Neural progenitor cell (in vitro differentiated cells): ENCODE measurements around the gene RIC1. TPM values are rescaled to one million over a fixed set of nuclear protein-coding genes. Genes with fewer than 3 reads are reported as not detected.
"Not testable (repeated sequence)": the region's sequence is repeated elsewhere in the genome, so short reads cannot be mapped to it uniquely, and the experiment has no call there.

Experiments
- DNase-seq: peaks from one replicate; pipeline ENCODE4 v3.0.0-alpha.2; 2016; ENCODE audit warnings: low spot score
- H2AFZ ChIP-seq: fragments of 200-600 bp; sonication (generic); replicated peaks from 2 replicates; pipeline ENCODE4 v1.6.1; 2016; ENCODE audit warnings: antibody characterized with exemption
- H3F3A ChIP-seq: fragments of 200-600 bp; sonication (generic); 2 replicates; pipeline ENCODE4 v1.6.1; 2016; ENCODE audit warnings: antibody characterized with exemption, low read depth
- H3K27ac ChIP-seq: fragments of 200-600 bp; sonication (generic); 2 replicates; pipeline ENCODE4 v1.5.1; 2016; ENCODE audit warnings: mild to moderate bottlenecking
- H3K27me3 ChIP-seq: fragments of 200-600 bp; sonication (generic); 2 replicates; pipeline ENCODE4 v1.6.1; 2016; ENCODE audit warnings: mild to moderate bottlenecking, moderate library complexity
- H3K36me3 ChIP-seq: fragments of 200-600 bp; sonication (generic); 2 replicates; pipeline ENCODE4 v1.5.1; 2016
- H3K4me1 ChIP-seq: fragments of 200-600 bp; sonication (generic); 2 replicates; pipeline ENCODE4 v1.6.1; 2016; ENCODE audit warnings: mixed run types
- H3K4me2 ChIP-seq: fragments of 200-600 bp; sonication (generic); 2 replicates; pipeline ENCODE4 v1.6.1; 2016
- H3K4me3 ChIP-seq: fragments of 200-600 bp; sonication (generic); 2 replicates; pipeline ENCODE4 v1.5.1; 2016
- H3K79me2 ChIP-seq: fragments of 200-600 bp; sonication (generic); 2 replicates; pipeline ENCODE4 v1.6.1; 2016; ENCODE audit warnings: low read depth
- H3K9ac ChIP-seq: fragments of 200-600 bp; sonication (generic); 2 replicates; pipeline ENCODE4 v1.6.1; 2016
- H3K9me3 ChIP-seq: fragments of 200-600 bp; sonication (generic); 2 replicates; pipeline ENCODE4 v1.5.1; 2016; ENCODE audit warnings: low read depth
- H4K20me1 ChIP-seq: fragments of 200-600 bp; sonication (generic); 2 replicates; pipeline ENCODE4 v1.6.1; 2016; ENCODE audit warnings: low read depth
- H3K27ac Mint-ChIP-seq: 3 replicates; pipeline ENCODE4 v1.8.0; 2021; ENCODE audit warnings: mixed read lengths
- H3K27me3 Mint-ChIP-seq: 2 replicates; pipeline ENCODE4 v1.8.0; 2022; ENCODE audit warnings: low read depth, mild to moderate bottlenecking, inconsistent platforms, moderate library complexity, mixed read lengths; ENCODE audit not compliant: insufficient read depth
- H3K36me3 Mint-ChIP-seq: 3 replicates; pipeline ENCODE4 v1.8.0; 2021; ENCODE audit warnings: mixed read lengths
- H3K4me1 Mint-ChIP-seq: 3 replicates; pipeline ENCODE4 v1.8.0; 2021; ENCODE audit warnings: mixed read lengths
- H3K4me3 Mint-ChIP-seq: 3 replicates; pipeline ENCODE4 v1.8.0; 2021; ENCODE audit warnings: mild to moderate bottlenecking, moderate library complexity, mixed read lengths
- H3K9me3 Mint-ChIP-seq: 3 replicates; pipeline ENCODE4 v1.8.0; 2020; ENCODE audit warnings: mixed read lengths
- EZH2 ChIP-seq: fragments of 200-600 bp; sonication (generic); IDR thresholded peaks from 2 replicates; pipeline ENCODE4 v1.6.1; 2017; ENCODE audit warnings: antibody characterized with exemption, mild to moderate bottlenecking, moderate library complexity
- EZH2phosphoT487 ChIP-seq: fragments of 200-600 bp; sonication (generic); IDR thresholded peaks from 2 replicates; pipeline ENCODE4 v1.6.1; 2017; ENCODE audit warnings: antibody characterized with exemption
- total RNA-seq: library from RNA; depleted of rRNA; stranded (reverse); fragments of >200 nt; gene quantifications from 2 replicates; pipeline ENCODE4 v1.2.3, GENCODE V29; 2015; ENCODE audit warnings: low replicate concordance
- TF ChIP-seq, protein P1 (sequence below): fragments of 200-600 bp; sonication (generic); IDR thresholded peaks from 2 replicates; pipeline ENCODE4 v1.5.1; 2017; ENCODE audit warnings: antibody characterized with exemption, mild to moderate bottlenecking

Gene RIC1
- total RNA-seq, 1 donor from 2014 or later, result 31.9 TPM

GRCh38 chr9:5652821-5653220, 23.9 kb downstream of the RIC1 start:
- Histone ChIP-seq H4K20me1 (no peaks in the 10 kb centered on the region), H3K9me3 (peaks cover 8% of the 10 kb centered on the region)

GRCh38 chr9:5662804-5663203, 33.9 kb downstream of the RIC1 start:
- H3K4me3 Mint-ChIP-seq, DNase-seq, H3F3A ChIP-seq, H3K4me1 Mint-ChIP-seq, H3K27me3 ChIP-seq, H2AFZ ChIP-seq, H3K27ac ChIP-seq, H3K4me1 ChIP-seq, H3K9ac ChIP-seq, H3K4me3 ChIP-seq, H4K20me1 ChIP-seq, H3K9me3 ChIP-seq, H3K36me3 ChIP-seq, H3K27me3 Mint-ChIP-seq, H3K27ac Mint-ChIP-seq, H3K4me2 ChIP-seq: not testable (repeated sequence)
- Mint-ChIP-seq H3K36me3 (peaks cover 72% of the 10 kb centered on the region), H3K9me3 (peaks cover 58% of the 10 kb centered on the region)
- H3K79me2 ChIP-seq, result peaks cover 72% of the 10 kb centered on the region

More at GRCh38 chr9:5652821-5653220, 23.9 kb downstream of the RIC1 start:
- TF ChIP-seq, protein P1, sequence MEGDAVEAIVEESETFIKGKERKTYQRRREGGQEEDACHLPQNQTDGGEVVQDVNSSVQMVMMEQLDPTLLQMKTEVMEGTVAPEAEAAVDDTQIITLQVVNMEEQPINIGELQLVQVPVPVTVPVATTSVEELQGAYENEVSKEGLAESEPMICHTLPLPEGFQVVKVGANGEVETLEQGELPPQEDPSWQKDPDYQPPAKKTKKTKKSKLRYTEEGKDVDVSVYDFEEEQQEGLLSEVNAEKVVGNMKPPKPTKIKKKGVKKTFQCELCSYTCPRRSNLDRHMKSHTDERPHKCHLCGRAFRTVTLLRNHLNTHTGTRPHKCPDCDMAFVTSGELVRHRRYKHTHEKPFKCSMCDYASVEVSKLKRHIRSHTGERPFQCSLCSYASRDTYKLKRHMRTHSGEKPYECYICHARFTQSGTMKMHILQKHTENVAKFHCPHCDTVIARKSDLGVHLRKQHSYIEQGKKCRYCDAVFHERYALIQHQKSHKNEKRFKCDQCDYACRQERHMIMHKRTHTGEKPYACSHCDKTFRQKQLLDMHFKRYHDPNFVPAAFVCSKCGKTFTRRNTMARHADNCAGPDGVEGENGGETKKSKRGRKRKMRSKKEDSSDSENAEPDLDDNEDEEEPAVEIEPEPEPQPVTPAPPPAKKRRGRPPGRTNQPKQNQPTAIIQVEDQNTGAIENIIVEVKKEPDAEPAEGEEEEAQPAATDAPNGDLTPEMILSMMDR, result no peak
- TF ChIP-seq EZH2phosphoT487 (no peak), EZH2 (no peak)
- Histone ChIP-seq H3K79me2 (peaks cover 89% of the 10 kb centered on the region), H3K27me3 (no peaks in the 10 kb centered on the region), H3K36me3 (peaks cover 5% of the 10 kb centered on the region), H3K4me3 (no peak overlapping the region), H3F3A (no peaks in the 10 kb centered on the region), H2AFZ (no peak overlapping the region), H3K9ac (no peak overlapping the region), H3K4me1 (no peaks in the 10 kb centered on the region), H3K27ac (no peak overlapping the region), H3K4me2 (no peak overlapping the region)
- H3K4me1 Mint-ChIP-seq, result no peaks in the 10 kb centered on the region
- no peak overlapping the region for H3K4me3 Mint-ChIP-seq
- DNase-seq, result no peak
- no peak overlapping the region for H3K27ac Mint-ChIP-seq
- peaks cover 60% of the 10 kb centered on the region for H3K9me3 Mint-ChIP-seq
- H3K27me3 Mint-ChIP-seq, result peaks cover 5% of the 10 kb centered on the region
- peaks cover 28% of the 10 kb centered on the region for H3K36me3 Mint-ChIP-seq

- Mint-ChIP-seq H3K4me1 (no peaks in the 10 kb centered on the region), H3K9me3 (peaks cover 67% of the 10 kb centered on the region), H3K27me3 (no peaks in the 10 kb centered on the region), H3K27ac (no peak overlapping the region), H3K36me3 (peaks cover 69% of the 10 kb centered on the region), H3K4me3 (no peak overlapping the region)
- Histone ChIP-seq H3F3A (no peaks in the 10 kb centered on the region), H3K36me3 (no peaks in the 10 kb centered on the region), H3K9me3 (peaks cover 8% of the 10 kb centered on the region), H3K4me3 (no peak overlapping the region), H3K4me2 (no peak overlapping the region), H3K4me1 (no peaks in the 10 kb centered on the region), H3K27me3 (no peaks in the 10 kb centered on the region), H3K27ac (no peak overlapping the region), H3K79me2 (peaks cover 91% of the 10 kb centered on the region), H2AFZ (no peak overlapping the region), H4K20me1 (peaks cover 8% of the 10 kb centered on the region), H3K9ac (no peak overlapping the region)
- TF ChIP-seq EZH2phosphoT487 (no peak), EZH2 (no peak)
- no peak for DNase-seq
Measured at GRCh38 chr9:5665059-5665458, 36.2 kb downstream of the RIC1 start.

DNA sequence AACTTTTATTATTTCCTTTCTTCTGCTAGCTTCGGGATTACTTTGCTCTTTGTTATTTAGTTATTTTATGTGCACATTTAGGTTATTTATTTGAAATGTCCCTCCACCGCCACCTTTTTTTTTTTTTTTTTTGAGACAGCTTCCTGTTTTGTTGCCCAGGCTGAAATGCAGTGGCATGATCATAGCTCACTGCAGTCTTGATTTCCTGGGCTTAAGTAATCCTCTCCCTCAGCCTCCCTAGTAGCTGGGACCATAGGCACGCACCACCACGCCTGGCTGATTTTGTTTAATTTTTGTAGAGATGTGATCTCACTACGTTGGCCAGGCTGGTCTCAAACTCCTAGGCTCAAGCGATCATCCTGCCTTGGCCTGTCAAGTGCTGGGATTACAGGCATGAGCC, 38.5 kb downstream of the RIC1 start:
- Histone ChIP-seq H4K20me1 (peaks cover 14% of the 10 kb centered on the region), H3K27me3 (no peaks in the 10 kb centered on the region), H3K79me2 (peaks cover 71% of the 10 kb centered on the region), H3K4me1 (peaks cover 9% of the 10 kb centered on the region), H3K4me3 (no peak overlapping the region), H3K27ac (no peak overlapping the region), H3F3A (no peaks in the 10 kb centered on the region), H2AFZ (no peak overlapping the region), H3K9me3 (peaks cover 2% of the 10 kb centered on the region), H3K4me2 (no peak overlapping the region), H3K9ac (no peak overlapping the region), H3K36me3 (no peaks in the 10 kb centered on the region)
- peaks cover 5% of the 10 kb centered on the region for H3K4me1 Mint-ChIP-seq
- H3K27ac Mint-ChIP-seq, result no peak overlapping the region
- no peaks in the 10 kb centered on the region for H3K27me3 Mint-ChIP-seq
- H3K36me3 Mint-ChIP-seq, result peaks cover 54% of the 10 kb centered on the region
- no peak overlapping the region for H3K4me3 Mint-ChIP-seq
- TF ChIP-seq, protein P1, result no peak
- no peak for TF ChIP-seq EZH2phosphoT487
- no peak for TF ChIP-seq EZH2
- H3K9me3 Mint-ChIP-seq, result peaks cover 50% of the 10 kb centered on the region
- DNase-seq, result no peak
